CD4-positive, alpha-beta T cell (primary cell): ENCODE results near the gene TMEM208. TPM values are rescaled to one million over a fixed set of nuclear protein-coding genes. Genes with fewer than 3 reads are reported as not detected.

Source experiments
- ATAC-seq: fragments of 200-7000 bp; cut with Tn5 transposase; one replicate; pipeline ENCODE4 v1.10.0; 2022; ENCODE audit warnings: mild to moderate bottlenecking; ENCODE audit not compliant: poor library complexity
- CTCF ChIA-PET: fragments of 350-600 bp; sonication (Branson Sonifier 250); formaldehyde crosslinking; loops from one replicate; lab custom pipeline; 2021; ENCODE audit warnings: antibody characterized with exemption, inconsistent platforms; lab: Charles Lee
- POLR2A ChIA-PET: fragments of 350-600 bp; sonication (Branson Sonifier 250); formaldehyde crosslinking; loops from one replicate; lab custom pipeline; 2021; ENCODE audit warnings: antibody characterized with exemption, inconsistent platforms; lab: Charles Lee
- DNase-seq, 14 experiments: peaks; one replicate each; pipeline ENCODE4 v3.0.0-alpha.2; 2013 to 2020; ENCODE audit warnings: mixed read lengths in 2 of 14
- H3K27ac ChIP-seq, 2 donors: one replicate each; pipeline versions ENCODE4 v1.5.1 to v1.7.0; 2013; ENCODE audit warnings: low read length in 2 of 2, low read depth in 1 of 2, mild to moderate bottlenecking in 1 of 2
- H3K27me3 ChIP-seq, 2 experiments: 1 replicate in 1 of 2; 2 replicates in 1 of 2; pipeline versions ENCODE4 v1.6.1 to v1.7.0; 2013; ENCODE audit warnings: low read length in 2 of 2, control low read depth in 1 of 2, mild to moderate bottlenecking in 1 of 2, moderate library complexity in 1 of 2; ENCODE audit not compliant: insufficient read depth in 2 of 2, control insufficient read depth in 1 of 2
- H3K36me3 ChIP-seq: one replicate; pipeline ENCODE4 v1.6.1; 2013; ENCODE audit warnings: low read length, control low read depth; ENCODE audit not compliant: insufficient read depth
- H3K4me1 ChIP-seq: one replicate; pipeline ENCODE4 v1.6.1; 2013; ENCODE audit warnings: low read length, control low read depth; ENCODE audit not compliant: insufficient read depth
- H3K4me3 ChIP-seq: one replicate; pipeline ENCODE4 v1.5.1; 2013; ENCODE audit warnings: mild to moderate bottlenecking, low read length, moderate library complexity
- H3K9me3 ChIP-seq, 2 experiments: 1 replicate in 1 of 2; 2 replicates in 1 of 2; pipeline versions ENCODE4 v1.6.1 to v1.7.0; 2013; ENCODE audit warnings: low read length in 2 of 2, mild to moderate bottlenecking in 2 of 2, control low read depth in 1 of 2, moderate library complexity in 1 of 2; ENCODE audit not compliant: control insufficient read depth in 1 of 2, insufficient read depth in 1 of 2
- H3K27ac Mint-ChIP-seq: one replicate; pipeline ENCODE4 v1.8.0; 2020; ENCODE audit warnings: mixed read lengths
- H3K27me3 Mint-ChIP-seq: one replicate; pipeline ENCODE4 v1.8.0; 2021; ENCODE audit warnings: mixed read lengths
- H3K36me3 Mint-ChIP-seq: one replicate; pipeline ENCODE4 v1.8.0; 2021; ENCODE audit warnings: low read depth, mixed read lengths
- H3K4me1 Mint-ChIP-seq: one replicate; pipeline ENCODE4 v1.8.0; 2021; ENCODE audit warnings: low read depth, mixed read lengths
- H3K4me3 Mint-ChIP-seq: one replicate; pipeline ENCODE4 v1.8.0; 2020; ENCODE audit warnings: mild to moderate bottlenecking, mixed read lengths
- H3K9me3 Mint-ChIP-seq: one replicate; pipeline ENCODE4 v1.8.0; 2020; ENCODE audit warnings: mixed read lengths
- intact Hi-C, 2 experiments: fragments of 100-400 bp; cut with DNase I in 1 of 2; cut with micrococcal nuclease in 1 of 2; formaldehyde crosslinking; loops; one replicate each; pipeline versions ENCODE4 v1.15.1 to v1.9.0; 2023 to 2025; cut with DNase I, micrococcal nuclease
- total RNA-seq, 174 experiments: library from RNA in 2 of 174; stranded (reverse) in 2 of 174; gene quantifications; one replicate each; pipeline ENCODE4 v1.2.3 and lab custom pipeline; 2021 to 2026
- TF ChIP-seq, protein P1 (sequence below): fragments of 200-600 bp; IDR thresholded peaks from one replicate; pipeline ENCODE4 v1.8.0; 2022; ENCODE audit warnings: antibody characterized with exemption, mild to moderate bottlenecking

The TMEM208 gene
- total RNA-seq, 2 experiments from 2014 or later = 35.8 to 37.6 TPM

DNA sequence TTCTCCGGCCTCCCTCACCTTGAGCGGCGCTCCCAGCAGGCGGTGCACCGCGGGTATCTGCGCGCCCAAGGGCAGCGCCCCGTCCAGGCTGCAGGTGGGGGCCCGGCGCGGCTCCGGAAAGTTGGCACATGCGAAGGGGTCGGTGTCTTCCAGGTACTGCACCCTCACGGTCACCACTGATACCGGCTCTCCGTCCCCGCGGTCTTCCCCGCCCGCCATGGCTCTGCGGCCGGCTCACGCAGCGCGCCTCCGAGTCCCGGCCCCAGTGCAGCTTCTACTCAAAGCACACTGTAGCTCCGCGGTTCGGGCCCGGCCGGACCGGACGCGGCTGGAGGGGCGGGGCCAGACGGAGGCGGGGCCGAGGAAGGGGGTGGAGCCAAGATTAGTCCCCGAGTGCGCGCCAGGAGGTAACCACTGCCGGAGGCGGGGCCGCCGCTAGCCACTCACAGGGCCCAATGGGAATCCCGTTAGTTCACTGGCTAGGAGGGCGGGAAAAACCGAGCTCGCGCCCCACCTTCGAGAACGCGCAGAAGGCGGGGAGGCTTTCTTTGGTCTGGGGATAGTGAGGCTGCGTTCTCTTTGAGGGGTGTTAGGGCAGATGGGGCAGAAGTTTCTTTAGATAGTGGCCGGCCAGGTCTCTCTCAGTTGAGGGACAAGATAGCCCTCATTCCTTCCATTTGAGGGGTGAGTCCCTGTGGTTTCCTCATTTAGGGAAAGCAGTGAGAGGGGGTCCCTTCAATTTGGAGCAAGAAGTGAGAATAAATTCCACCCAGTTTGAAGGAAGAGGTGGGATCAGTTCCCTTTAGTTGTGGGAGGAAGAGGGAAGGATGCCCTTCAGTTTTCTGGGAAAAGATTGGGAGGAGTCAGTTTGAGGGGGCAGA, 20.5 kb downstream of the TMEM208 start, which contains the start of gene FHOD1:
Gene FHOD1 (minus strand): TSS at position 290 of the 881 bp plus-strand sequence. CDS start 71 bp downstream, at position 219.
- no peaks in the 10 kb centered on the region for H3K9me3 Mint-ChIP-seq
- CTCF ChIA-PET = interaction anchor here (1.0 to 5.3 kb wide), 5 partner anchors 20 to 417 kb away, joined by 3 to 31 read pairs (median 3); partner anchors contain the start of genes NAE1 and TMEM208
- H3K27ac Mint-ChIP-seq = peak within 1 kb of the TSS; percentile 68
- no peaks in the 10 kb centered on the region for H3K9me3 ChIP-seq
- no peaks in the 10 kb centered on the region for H3K36me3 ChIP-seq
- POLR2A ChIA-PET = interaction anchor here (0.6 to 6.2 kb wide), 11 partner anchors 8 to 234 kb away, joined by 3 to 81 read pairs (median 4); partner anchors contain the start of genes ATP6V0D1, B3GNT9 and TMEM208
- peak within 1 kb of the TSS; percentile 87 for H3K4me3 ChIP-seq
- peak within 1 kb of the TSS; percentile 97 for H3K4me3 Mint-ChIP-seq
- peak; percentile 74 for ATAC-seq
- TF ChIP-seq, protein P1, sequence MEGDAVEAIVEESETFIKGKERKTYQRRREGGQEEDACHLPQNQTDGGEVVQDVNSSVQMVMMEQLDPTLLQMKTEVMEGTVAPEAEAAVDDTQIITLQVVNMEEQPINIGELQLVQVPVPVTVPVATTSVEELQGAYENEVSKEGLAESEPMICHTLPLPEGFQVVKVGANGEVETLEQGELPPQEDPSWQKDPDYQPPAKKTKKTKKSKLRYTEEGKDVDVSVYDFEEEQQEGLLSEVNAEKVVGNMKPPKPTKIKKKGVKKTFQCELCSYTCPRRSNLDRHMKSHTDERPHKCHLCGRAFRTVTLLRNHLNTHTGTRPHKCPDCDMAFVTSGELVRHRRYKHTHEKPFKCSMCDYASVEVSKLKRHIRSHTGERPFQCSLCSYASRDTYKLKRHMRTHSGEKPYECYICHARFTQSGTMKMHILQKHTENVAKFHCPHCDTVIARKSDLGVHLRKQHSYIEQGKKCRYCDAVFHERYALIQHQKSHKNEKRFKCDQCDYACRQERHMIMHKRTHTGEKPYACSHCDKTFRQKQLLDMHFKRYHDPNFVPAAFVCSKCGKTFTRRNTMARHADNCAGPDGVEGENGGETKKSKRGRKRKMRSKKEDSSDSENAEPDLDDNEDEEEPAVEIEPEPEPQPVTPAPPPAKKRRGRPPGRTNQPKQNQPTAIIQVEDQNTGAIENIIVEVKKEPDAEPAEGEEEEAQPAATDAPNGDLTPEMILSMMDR = no peak
- peaks cover 13% of the 10 kb centered on the region for H3K27me3 Mint-ChIP-seq
- no peaks in the 10 kb centered on the region for H3K36me3 Mint-ChIP-seq
- peaks cover 0 to 6% of the 10 kb centered on the region in 2 experiments for H3K27me3 ChIP-seq
- peaks cover 42% of the 10 kb centered on the region for H3K4me1 Mint-ChIP-seq
- intact Hi-C loops = loop anchor here (1.0 to 10.0 kb wide), 4 partner anchors 20 to 837 kb away; partner anchors contain the start of genes NFATC3 (in 1 of the 2), PHAF1 (in 1 of the 2), RANBP10 (in 1 of the 2) and TMEM208 (in 1 of the 2)
- peak; percentile 86 to 99 (median 96) for DNase-seq
- H3K27ac ChIP-seq = peak within 1 kb of the TSS; percentile 65 to 74
- H3K4me1 ChIP-seq = peaks cover 69% of the 10 kb centered on the region

DNA sequence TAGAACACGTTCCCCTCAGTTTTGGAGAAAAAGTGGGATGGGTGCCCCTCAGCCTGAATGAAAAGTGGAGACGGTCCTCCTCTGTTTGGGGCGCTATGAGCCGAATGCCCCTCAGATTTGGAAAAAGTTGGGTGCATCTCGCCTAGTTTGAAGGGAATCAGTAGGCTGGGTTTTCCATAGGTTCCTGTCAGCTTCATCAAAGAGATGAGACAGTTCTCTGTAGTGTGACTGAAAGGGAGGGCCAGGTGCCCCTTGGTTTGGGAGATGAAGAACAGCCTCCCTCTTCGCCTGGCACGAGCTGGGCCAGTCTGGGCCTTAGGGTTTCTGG, 21.1 kb downstream of the TMEM208 start:
- H3K27me3 ChIP-seq = peaks cover 0 to 6% of the 10 kb centered on the region in 2 experiments
- peak overlapping the region; percentile 97 for H3K4me3 Mint-ChIP-seq
- ATAC-seq (no peak), DNase-seq (no peak)
- ChIA-PET POLR2A (interaction anchor here (0.9 to 6.2 kb wide), 10 partner anchors 9 to 234 kb away, joined by 3 to 81 read pairs (median 4); partner anchors contain the start of genes ATP6V0D1, B3GNT9 and TMEM208), CTCF (interaction anchor here (1.0 to 5.3 kb wide), 4 partner anchors 21 to 417 kb away, joined by 3 to 31 read pairs (median 4); partner anchors contain the start of genes NAE1 and TMEM208)
- H3K36me3 Mint-ChIP-seq = no peaks in the 10 kb centered on the region
- intact Hi-C loops = loop anchor here (5.0 to 10.0 kb wide), 3 partner anchors 141 to 837 kb away; partner anchors contain the start of genes NFATC3 (in 1 of the 2), PHAF1 (in 1 of the 2), RANBP10 (in 1 of the 2) and TSNAXIP1 (in 1 of the 2)
- peak overlapping the region; percentile 87 for H3K4me3 ChIP-seq
- H3K4me1 Mint-ChIP-seq = peaks cover 42% of the 10 kb centered on the region
- TF ChIP-seq, protein P1 = no peak
- peaks cover 13% of the 10 kb centered on the region for H3K27me3 Mint-ChIP-seq
- no peaks in the 10 kb centered on the region for H3K9me3 ChIP-seq
- no peaks in the 10 kb centered on the region for H3K9me3 Mint-ChIP-seq
- H3K4me1 ChIP-seq = peaks cover 67% of the 10 kb centered on the region
- H3K36me3 ChIP-seq = no peaks in the 10 kb centered on the region
- H3K27ac Mint-ChIP-seq = peak overlapping the region; percentile 68
- H3K27ac ChIP-seq = no peak overlapping the region
